BLaER1 (cell line): ENCODE results near the gene CDK5RAP2.

ENCODE experiments used
- H3K27ac ChIP-seq: shearing (Covaris generic); formaldehyde crosslinking; 2 replicates; pipeline ENCODE4 v1.8.1; 2022
- H3K27me3 ChIP-seq: shearing (Covaris generic); formaldehyde crosslinking; 2 replicates; pipeline ENCODE4 v1.8.1; 2022
- H3K36me3 ChIP-seq: shearing (Covaris generic); formaldehyde crosslinking; 2 replicates; pipeline ENCODE4 v1.8.1; 2022
- H3K4me1 ChIP-seq: shearing (Covaris generic); formaldehyde crosslinking; 2 replicates; pipeline ENCODE4 v1.8.1; 2022
- H3K4me2 ChIP-seq: shearing (Covaris generic); formaldehyde crosslinking; 2 replicates; pipeline ENCODE4 v1.8.1; 2022
- H3K4me3 ChIP-seq: shearing (Covaris generic); formaldehyde crosslinking; 2 replicates; pipeline ENCODE4 v1.8.1; 2022
- H3K9ac ChIP-seq: shearing (Covaris generic); formaldehyde crosslinking; 2 replicates; pipeline ENCODE4 v1.8.1; 2022
- H3K9me3 ChIP-seq: shearing (Covaris generic); formaldehyde crosslinking; 2 replicates; pipeline ENCODE4 v1.8.1; 2022
- H4K20me1 ChIP-seq: shearing (Covaris generic); formaldehyde crosslinking; 2 replicates; pipeline ENCODE4 v1.8.1; 2022
- Cebpa-rat ChIP-seq: shearing (Covaris generic); IDR thresholded peaks from 2 replicates; pipeline ENCODE4 v1.8.1; 2022

The CDK5RAP2 gene

GRCh38 chr9:120358877-120359276 is 221.1 kb downstream of the CDK5RAP2 start:
- no peaks in the 10 kb centered on the region for H3K27me3 ChIP-seq
- no peaks in the 10 kb centered on the region for H3K9me3 ChIP-seq
- no peak overlapping the region for H3K4me3 ChIP-seq
- no peaks in the 10 kb centered on the region for H4K20me1 ChIP-seq
- H3K4me1 ChIP-seq: peaks cover 6% of the 10 kb centered on the region; the same call in 1 of the 2 replicates
- no peak for TF ChIP-seq Cebpa-rat
- H3K4me2 ChIP-seq: no peak overlapping the region
- no peaks in the 10 kb centered on the region for H3K36me3 ChIP-seq
- no peak overlapping the region for H3K27ac ChIP-seq
- no peak overlapping the region for H3K9ac ChIP-seq

- no peak overlapping the region for H3K4me3 ChIP-seq
- H3K9me3 ChIP-seq: no peaks in the 10 kb centered on the region
- H3K27ac ChIP-seq: no peak overlapping the region
- H4K20me1 ChIP-seq: no peaks in the 10 kb centered on the region
- H3K4me1 ChIP-seq: no peaks in the 10 kb centered on the region
- no peak overlapping the region for H3K9ac ChIP-seq
- no peaks in the 10 kb centered on the region for H3K27me3 ChIP-seq
- TF ChIP-seq Cebpa-rat: no peak
- H3K36me3 ChIP-seq: no peaks in the 10 kb centered on the region
- no peak overlapping the region for H3K4me2 ChIP-seq
These were observed 226.5 kb downstream of the CDK5RAP2 start for GRCh38 chr9:120353506-120353905.

- Histone ChIP-seq H3K4me2 (no peak overlapping the region), H3K9ac (no peak overlapping the region), H3K9me3 (no peaks in the 10 kb centered on the region), H3K4me1 (no peaks in the 10 kb centered on the region), H3K27ac (no peak overlapping the region), H4K20me1 (no peaks in the 10 kb centered on the region), H3K27me3 (no peaks in the 10 kb centered on the region), H3K36me3 (no peaks in the 10 kb centered on the region), H3K4me3 (no peak overlapping the region)
- TF ChIP-seq Cebpa-rat: no peak
These were observed 228.9 kb downstream of the CDK5RAP2 start for GRCh38 chr9:120351106-120351505.

DNA sequence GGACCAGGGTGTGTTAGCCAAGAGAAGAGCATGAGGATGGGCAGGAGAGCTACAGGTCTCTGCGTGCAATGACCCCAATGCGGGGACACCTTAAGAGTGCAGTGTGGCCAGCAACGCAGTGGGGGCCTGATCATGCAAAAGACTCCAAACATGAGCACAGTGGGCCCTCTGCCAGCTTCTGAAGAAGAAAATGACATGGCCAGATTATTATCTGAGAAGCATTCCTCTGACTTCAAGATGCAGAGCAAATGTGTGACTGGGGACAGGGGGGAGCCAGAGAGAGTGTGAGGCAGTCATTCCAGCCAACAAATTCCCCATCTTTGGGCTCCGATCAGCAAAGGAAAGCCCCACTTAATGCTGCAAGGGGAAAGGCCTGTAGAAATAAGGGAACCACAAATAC is 229.4 kb downstream of the CDK5RAP2 start:
- Histone ChIP-seq H3K4me3 (no peak overlapping the region), H3K27me3 (no peaks in the 10 kb centered on the region), H3K4me1 (no peaks in the 10 kb centered on the region), H3K36me3 (no peaks in the 10 kb centered on the region), H3K9ac (no peak overlapping the region), H4K20me1 (no peaks in the 10 kb centered on the region), H3K27ac (no peak overlapping the region), H3K4me2 (no peak overlapping the region), H3K9me3 (no peaks in the 10 kb centered on the region)
- TF ChIP-seq Cebpa-rat: no peak

DNA sequence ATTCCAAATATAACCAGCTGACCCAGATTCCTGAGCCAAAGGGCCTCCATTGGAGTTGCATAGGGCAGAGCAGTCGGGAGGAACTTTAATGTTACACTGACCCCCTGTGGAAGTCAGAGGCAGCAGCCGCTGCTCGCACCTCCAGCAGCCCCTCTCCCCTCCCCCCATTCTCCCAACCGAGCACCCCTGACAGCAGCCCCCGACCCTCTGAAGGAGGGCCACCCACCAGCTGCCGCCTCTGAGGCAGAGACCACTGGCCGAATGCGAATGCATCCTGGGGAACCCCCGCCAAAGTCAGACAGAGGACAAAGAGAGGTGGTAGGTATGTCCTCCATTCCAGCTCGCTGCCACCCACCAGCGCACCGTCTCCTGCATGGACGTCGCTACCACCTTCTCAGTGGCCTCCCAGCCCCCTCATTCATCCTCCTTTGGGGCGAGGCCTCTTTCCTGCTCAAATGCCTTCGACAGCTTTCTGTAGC is 231.0 kb downstream of the CDK5RAP2 start:
- no peaks in the 10 kb centered on the region for H3K36me3 ChIP-seq
- no peak overlapping the region for H3K4me2 ChIP-seq
- TF ChIP-seq Cebpa-rat: no peak
- H4K20me1 ChIP-seq: no peaks in the 10 kb centered on the region
- no peaks in the 10 kb centered on the region for H3K4me1 ChIP-seq
- no peak overlapping the region for H3K4me3 ChIP-seq
- H3K9me3 ChIP-seq: no peaks in the 10 kb centered on the region
- no peak overlapping the region for H3K9ac ChIP-seq
- H3K27me3 ChIP-seq: no peaks in the 10 kb centered on the region
- no peak overlapping the region for H3K27ac ChIP-seq

- H3K4me2 ChIP-seq: no peak overlapping the region; the same call in 1 of the 2 replicates
- TF ChIP-seq Cebpa-rat: no peak
- H4K20me1 ChIP-seq: no peaks in the 10 kb centered on the region
- H3K36me3 ChIP-seq: no peaks in the 10 kb centered on the region
- no peaks in the 10 kb centered on the region for H3K27me3 ChIP-seq
- no peaks in the 10 kb centered on the region for H3K9me3 ChIP-seq
- H3K27ac ChIP-seq: no peak overlapping the region
- no peak overlapping the region for H3K9ac ChIP-seq
- no peak overlapping the region for H3K4me3 ChIP-seq
- peaks cover 9% of the 10 kb centered on the region; the same call in 1 of the 2 replicates for H3K4me1 ChIP-seq
These were observed 234.6 kb downstream of the CDK5RAP2 start for GRCh38 chr9:120345379-120345778.

DNA sequence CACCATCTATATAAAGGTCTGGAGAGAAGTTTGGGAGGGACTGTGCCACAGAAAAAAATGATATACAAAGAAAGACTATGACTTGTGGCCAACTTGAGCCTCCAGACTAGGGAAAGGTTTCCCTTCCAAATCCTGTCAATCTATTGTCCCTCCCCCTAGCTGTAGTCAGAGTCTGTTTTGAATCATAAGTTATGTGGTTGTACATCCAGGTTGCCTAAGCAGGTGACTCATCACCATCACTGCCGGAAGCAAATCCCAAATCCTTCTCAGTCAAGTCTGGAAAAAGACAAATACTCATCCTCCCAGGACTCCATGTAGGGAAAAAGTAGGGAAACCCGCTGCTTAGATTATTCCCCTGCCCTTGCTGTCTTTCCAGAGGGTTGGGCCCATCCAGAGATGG is 235.7 kb downstream of the CDK5RAP2 start:
- Histone ChIP-seq H3K4me2 (no peak overlapping the region), H3K9ac (no peak overlapping the region), H3K9me3 (no peaks in the 10 kb centered on the region), H3K4me3 (no peak overlapping the region), H3K27ac (no peak overlapping the region), H3K4me1 (peaks cover 9% of the 10 kb centered on the region; the same call in 1 of the 2 replicates), H3K27me3 (no peaks in the 10 kb centered on the region), H3K36me3 (no peaks in the 10 kb centered on the region), H4K20me1 (no peaks in the 10 kb centered on the region)
- no peak for TF ChIP-seq Cebpa-rat

DNA sequence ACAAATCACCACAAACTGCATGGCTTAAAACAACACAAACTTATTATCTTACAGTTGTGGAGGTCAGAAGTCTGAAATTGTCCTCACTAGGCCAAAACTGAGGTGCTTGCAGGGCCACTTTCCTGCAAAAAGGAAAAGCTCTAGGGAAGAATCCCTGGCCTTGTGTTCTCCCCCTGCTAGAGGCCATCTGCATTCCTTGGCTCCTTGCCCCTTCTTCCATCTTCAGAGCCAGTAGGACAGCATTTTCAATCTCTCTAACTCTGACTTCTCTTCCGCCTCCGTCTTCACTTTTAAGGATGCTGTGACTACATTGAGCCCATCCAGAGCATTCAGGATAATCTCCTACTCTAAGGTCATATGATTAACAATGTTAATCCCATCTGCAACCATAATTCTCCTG is 236.6 kb downstream of the CDK5RAP2 start:
- no peaks in the 10 kb centered on the region for H3K36me3 ChIP-seq
- H4K20me1 ChIP-seq: no peaks in the 10 kb centered on the region
- H3K27me3 ChIP-seq: no peaks in the 10 kb centered on the region
- no peak overlapping the region for H3K9ac ChIP-seq
- no peak for TF ChIP-seq Cebpa-rat
- H3K9me3 ChIP-seq: no peaks in the 10 kb centered on the region
- H3K4me3 ChIP-seq: no peak overlapping the region
- peaks cover 9% of the 10 kb centered on the region; the same call in 1 of the 2 replicates for H3K4me1 ChIP-seq
- H3K4me2 ChIP-seq: peak overlapping the region; percentile 32; the same call in 1 of the 2 replicates
- H3K27ac ChIP-seq: no peak overlapping the region
